ENCODE data around the gene IMMP2L.

Gene IMMP2L

GRCh38 chr7:110786328-110786965 lies 775.8 kb downstream of the IMMP2L start:
- Histone ChIP-seq H3K9me3 (no peaks in the 10 kb centered on the region), H3K4me3 (ENCODE audit: low read depth in 1 of 2, low read length in 1 of 2) (no peak overlapping the region), H3K4me1 (ENCODE audit: control insufficient read depth in 1 of 2, insufficient read depth in 1 of 2, low read depth in 1 of 2, low read length in 1 of 2) (no peaks in the 10 kb centered on the region), H3K27me3 (no peaks in the 10 kb centered on the region), H3K36me3 (no peaks in the 10 kb centered on the region), H3K27ac (no peak overlapping the region)
- TF ChIP-seq, protein P1, sequence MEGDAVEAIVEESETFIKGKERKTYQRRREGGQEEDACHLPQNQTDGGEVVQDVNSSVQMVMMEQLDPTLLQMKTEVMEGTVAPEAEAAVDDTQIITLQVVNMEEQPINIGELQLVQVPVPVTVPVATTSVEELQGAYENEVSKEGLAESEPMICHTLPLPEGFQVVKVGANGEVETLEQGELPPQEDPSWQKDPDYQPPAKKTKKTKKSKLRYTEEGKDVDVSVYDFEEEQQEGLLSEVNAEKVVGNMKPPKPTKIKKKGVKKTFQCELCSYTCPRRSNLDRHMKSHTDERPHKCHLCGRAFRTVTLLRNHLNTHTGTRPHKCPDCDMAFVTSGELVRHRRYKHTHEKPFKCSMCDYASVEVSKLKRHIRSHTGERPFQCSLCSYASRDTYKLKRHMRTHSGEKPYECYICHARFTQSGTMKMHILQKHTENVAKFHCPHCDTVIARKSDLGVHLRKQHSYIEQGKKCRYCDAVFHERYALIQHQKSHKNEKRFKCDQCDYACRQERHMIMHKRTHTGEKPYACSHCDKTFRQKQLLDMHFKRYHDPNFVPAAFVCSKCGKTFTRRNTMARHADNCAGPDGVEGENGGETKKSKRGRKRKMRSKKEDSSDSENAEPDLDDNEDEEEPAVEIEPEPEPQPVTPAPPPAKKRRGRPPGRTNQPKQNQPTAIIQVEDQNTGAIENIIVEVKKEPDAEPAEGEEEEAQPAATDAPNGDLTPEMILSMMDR (IDR thresholded peaks at IDR 0.05), result no peak

DNA sequence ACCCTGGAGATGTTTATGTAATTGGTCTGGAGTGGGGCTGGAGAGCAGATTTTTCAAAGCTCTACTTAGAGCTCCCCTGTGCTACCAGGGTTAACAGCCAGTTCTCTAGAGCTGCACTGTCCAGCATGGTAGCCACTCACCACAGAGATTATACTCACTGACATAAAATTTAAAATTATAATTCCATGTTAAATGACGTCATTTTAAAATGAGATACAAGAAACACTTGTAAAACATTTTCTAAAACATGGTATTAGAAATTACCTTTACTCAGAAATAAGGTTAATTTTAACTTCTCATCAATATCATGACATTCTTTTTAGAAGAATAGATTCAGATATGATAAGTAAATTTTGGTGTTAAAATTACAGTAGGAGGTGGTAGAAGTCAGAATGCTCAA lies 777.5 kb downstream of the IMMP2L start:
- TF ChIP-seq, protein P1 (IDR thresholded peaks at IDR 0.05), result no peak
- no peak overlapping the region for H3K4me3 ChIP-seq (ENCODE audit: low read depth in 1 of 2, low read length in 1 of 2)
- no peaks in the 10 kb centered on the region for H3K27me3 ChIP-seq
- no peak overlapping the region for H3K27ac ChIP-seq
- no peaks in the 10 kb centered on the region for H3K9me3 ChIP-seq
- no peaks in the 10 kb centered on the region for H3K4me1 ChIP-seq (ENCODE audit: control insufficient read depth in 1 of 2, insufficient read depth in 1 of 2, low read depth in 1 of 2, low read length in 1 of 2)
- no peaks in the 10 kb centered on the region for H3K36me3 ChIP-seq

DNA sequence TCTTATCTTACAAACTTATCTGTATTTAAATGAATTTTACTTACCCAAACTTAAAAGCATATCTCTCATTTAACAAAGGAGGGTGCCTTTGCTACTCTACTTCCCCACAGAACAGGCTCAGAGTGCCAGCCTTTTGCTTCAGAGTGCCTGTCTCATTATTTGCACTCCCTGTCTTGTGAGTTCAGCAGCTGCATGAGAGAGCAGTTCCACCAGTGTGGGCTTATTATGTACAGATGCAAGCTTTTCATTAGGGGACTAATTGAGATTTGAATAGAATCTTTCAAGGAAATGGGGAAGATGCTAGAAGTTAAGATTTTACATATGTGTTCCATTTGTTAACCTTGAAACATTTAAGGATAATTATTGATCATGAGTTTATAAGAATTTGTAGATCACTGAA lies 781.6 kb downstream of the IMMP2L start:
- Histone ChIP-seq H3K4me1 (ENCODE audit: control insufficient read depth in 1 of 2, insufficient read depth in 1 of 2, low read depth in 1 of 2, low read length in 1 of 2) (no peaks in the 10 kb centered on the region), H3K9me3 (no peaks in the 10 kb centered on the region), H3K4me3 (ENCODE audit: low read depth in 1 of 2, low read length in 1 of 2) (no peak overlapping the region), H3K27me3 (no peaks in the 10 kb centered on the region), H3K27ac (no peak overlapping the region), H3K36me3 (no peaks in the 10 kb centered on the region)
- TF ChIP-seq, protein P1 (IDR thresholded peaks at IDR 0.05), result no peak

DNA sequence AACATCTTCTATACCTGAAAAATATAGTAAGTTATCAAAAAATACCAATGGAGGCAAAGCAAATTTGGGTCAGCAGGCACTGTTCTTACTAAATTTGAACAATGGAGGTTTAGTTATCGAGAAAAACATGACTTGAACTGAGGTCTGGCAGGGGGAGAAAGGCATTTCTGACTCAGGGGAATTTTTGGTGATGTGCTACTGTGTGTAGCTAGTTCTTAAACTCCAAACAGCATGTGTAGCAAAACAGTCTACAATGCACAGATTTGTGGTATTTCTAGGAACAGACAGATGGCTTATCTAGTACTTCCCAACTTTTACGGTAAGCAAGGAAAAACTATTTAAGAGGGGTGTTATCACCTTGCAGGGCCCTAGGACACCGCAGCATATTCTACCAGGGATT lies 783.0 kb downstream of the IMMP2L start:
- Histone ChIP-seq H3K27ac (no peak overlapping the region), H3K36me3 (no peaks in the 10 kb centered on the region), H3K4me3 (ENCODE audit: low read depth in 1 of 2, low read length in 1 of 2) (no peak overlapping the region), H3K4me1 (ENCODE audit: control insufficient read depth in 1 of 2, insufficient read depth in 1 of 2, low read depth in 1 of 2, low read length in 1 of 2) (no peaks in the 10 kb centered on the region), H3K9me3 (no peaks in the 10 kb centered on the region), H3K27me3 (no peaks in the 10 kb centered on the region)
- TF ChIP-seq, protein P1 (IDR thresholded peaks at IDR 0.05), result no peak

- H3K27me3 ChIP-seq, result no peaks in the 10 kb centered on the region
- no peak overlapping the region for H3K27ac ChIP-seq
- TF ChIP-seq, protein P1 (IDR thresholded peaks at IDR 0.05), result no peak
- H3K36me3 ChIP-seq, result no peaks in the 10 kb centered on the region
- no peak overlapping the region for H3K4me3 ChIP-seq (ENCODE audit: low read depth in 1 of 2, low read length in 1 of 2)
- no peaks in the 10 kb centered on the region for H3K9me3 ChIP-seq
- H3K4me1 ChIP-seq (ENCODE audit: control insufficient read depth in 1 of 2, insufficient read depth in 1 of 2, low read depth in 1 of 2, low read length in 1 of 2), result no peaks in the 10 kb centered on the region
These were observed 787.2 kb downstream of the IMMP2L start for GRCh38 chr7:110775046-110775445.
